HL-60 (cell line): ENCODE data around the gene OR2A1.
"Not testable (repeated sequence)": the region's sequence is repeated elsewhere in the genome, so short reads cannot be mapped to it uniquely, and the experiment has no call there.

ENCODE experiments used
- DNase-seq, 2 experiments: peaks; one replicate each; pipeline ENCODE4 v3.0.0-alpha.2; 2010 to 2020; ENCODE audit warnings: low read depth in 1 of 2, low spot score in 1 of 2
- H3K27ac ChIP-seq: fragments of 250-450 bp; sonication (Bioruptor Pico); replicated peaks from 2 replicates; pipeline ENCODE4 v1.5.1; 2020; ENCODE audit warnings: mild to moderate bottlenecking, moderate library complexity
- H3K27me3 ChIP-seq: fragments of 250-450 bp; sonication (Bioruptor Pico); 2 replicates; pipeline ENCODE4 v1.5.1; 2021; ENCODE audit warnings: mild to moderate bottlenecking, moderate library complexity; ENCODE audit not compliant: insufficient read depth, poor library complexity, severe bottlenecking
- H3K4me3 ChIP-seq: replicated peaks from 2 replicates; pipeline ENCODE4 v1.5.1; 2011; ENCODE audit warnings: mild to moderate bottlenecking, control low read depth, low read length; ENCODE audit not compliant: insufficient read depth

The OR2A1 gene

GRCh38 chr7:144356860-144357259 is 44.6 kb downstream of the OR2A1 start:
- H3K4me3 ChIP-seq, H3K27ac ChIP-seq, DNase-seq, H3K27me3 ChIP-seq: not testable (repeated sequence)

- not testable (repeated sequence) for DNase-seq, H3K27ac ChIP-seq, H3K27me3 ChIP-seq, H3K4me3 ChIP-seq
These were observed 49.8 kb downstream of the OR2A1 start for GRCh38 chr7:144362061-144362460.

GRCh38 chr7:144365523-144365922 is 53.3 kb downstream of the OR2A1 start:
- not testable (repeated sequence) for DNase-seq

GRCh38 chr7:144367250-144367649 is 55.0 kb downstream of the OR2A1 start:
- not testable (repeated sequence) for DNase-seq, H3K27me3 ChIP-seq, H3K27ac ChIP-seq, H3K4me3 ChIP-seq

More at GRCh38 chr7:144365523-144365922, 53.3 kb downstream of the OR2A1 start:
- H3K4me3 ChIP-seq, H3K27me3 ChIP-seq, H3K27ac ChIP-seq: not testable (repeated sequence)

- DNase-seq, H3K4me3 ChIP-seq, H3K27me3 ChIP-seq, H3K27ac ChIP-seq: not testable (repeated sequence)
These were observed 57.0 kb downstream of the OR2A1 start for GRCh38 chr7:144369221-144369620.
